ENCODE measurements around the gene RELN. TPM values are rescaled to one million over a fixed set of nuclear protein-coding genes. Genes with fewer than 3 reads are reported as not detected.

The RELN gene
- polyA plus RNA-seq, 2 donors = 0.10 to 0.65 TPM

DNA sequence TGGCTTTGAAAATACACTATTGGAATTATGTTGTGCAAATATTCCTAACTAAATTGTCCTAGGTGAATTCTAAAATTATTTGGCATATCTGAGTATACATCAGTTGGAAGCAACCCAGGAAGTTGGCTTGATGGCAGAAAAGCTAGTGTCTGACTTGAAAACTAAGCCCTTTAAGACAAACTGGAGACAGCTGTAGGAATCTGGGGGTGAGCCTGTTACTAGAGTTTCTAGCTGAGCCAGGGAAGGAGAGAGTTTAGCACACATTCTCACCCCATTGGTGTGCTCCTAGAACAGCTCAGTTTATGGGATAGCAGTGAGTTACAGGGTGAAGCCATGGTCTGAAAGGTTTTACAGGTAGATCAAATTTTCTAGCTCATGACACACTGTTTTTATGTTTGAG, 333.2 kb downstream of the RELN start:
- H3K9me3 ChIP-seq (ENCODE audit: control insufficient read depth in 2 of 2, insufficient read depth in 1 of 2, low read depth in 1 of 2, low read length in 1 of 2) = no peaks in the 10 kb centered on the region
- no peaks in the 10 kb centered on the region for H3K27me3 ChIP-seq (ENCODE audit: control insufficient read depth in 1 of 2, insufficient read depth in 2 of 2, low read length in 2 of 2)
- H3K36me3 ChIP-seq (ENCODE audit: control insufficient read depth in 2 of 2, insufficient read depth in 2 of 2, low read length in 1 of 2) = no peaks in the 10 kb centered on the region
- H3K4me3 ChIP-seq (ENCODE audit: low read depth in 1 of 2, low read length in 2 of 2) = no peak overlapping the region
- H3K4me1 ChIP-seq (ENCODE audit: control insufficient read depth in 2 of 2, insufficient read depth in 2 of 2, low read length in 1 of 2) = no peaks in the 10 kb centered on the region
- H3K27ac ChIP-seq (ENCODE audit: low read depth in 2 of 2, low read length in 1 of 2) = no peak overlapping the region

DNA sequence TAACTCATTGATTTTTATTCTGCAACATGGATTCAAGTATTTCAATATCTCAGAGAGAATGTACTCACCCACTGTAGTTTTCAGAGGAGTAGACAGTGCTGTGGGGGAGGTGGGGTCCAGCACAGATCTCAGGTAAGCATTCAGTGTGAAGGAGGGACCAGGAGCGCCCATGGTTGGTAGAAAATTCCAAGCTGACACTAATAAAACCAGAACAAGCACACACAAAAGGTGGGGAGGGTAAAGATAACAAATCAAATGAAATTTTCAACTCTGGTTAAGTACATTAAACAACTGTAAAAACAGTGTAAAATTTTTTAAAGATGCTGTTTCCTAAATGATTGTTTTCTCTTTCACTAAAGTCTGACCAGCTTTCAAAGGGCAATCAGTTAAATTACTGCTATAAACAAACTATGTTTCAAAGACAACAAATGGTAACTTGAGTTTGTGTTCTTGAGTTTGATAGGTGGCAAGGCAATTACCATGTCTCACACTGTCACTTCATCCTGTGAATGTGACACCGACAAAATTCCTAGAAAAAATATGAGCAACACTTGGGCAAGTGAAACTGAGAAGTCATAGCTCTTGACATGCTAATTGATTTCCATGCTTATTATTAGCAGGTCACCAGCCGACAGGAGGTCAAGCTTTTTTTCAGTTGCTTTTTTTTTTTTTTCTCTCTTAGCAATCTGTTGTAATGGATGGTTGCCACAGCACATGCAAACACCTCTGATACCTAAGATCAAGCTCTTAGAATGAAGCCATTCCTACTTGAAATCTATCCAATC, 337.7 kb downstream of the RELN start:
- Histone ChIP-seq H3K27ac (ENCODE audit: low read depth in 2 of 2, low read length in 1 of 2) (no peak overlapping the region), H3K4me3 (ENCODE audit: low read depth in 1 of 2, low read length in 2 of 2) (no peak overlapping the region), H3K27me3 (ENCODE audit: control insufficient read depth in 1 of 2, insufficient read depth in 2 of 2, low read length in 2 of 2) (no peaks in the 10 kb centered on the region), H3K9me3 (ENCODE audit: control insufficient read depth in 2 of 2, insufficient read depth in 1 of 2, low read depth in 1 of 2, low read length in 1 of 2) (no peaks in the 10 kb centered on the region), H3K4me1 (ENCODE audit: control insufficient read depth in 2 of 2, insufficient read depth in 2 of 2, low read length in 1 of 2) (no peaks in the 10 kb centered on the region), H3K36me3 (ENCODE audit: control insufficient read depth in 2 of 2, insufficient read depth in 2 of 2, low read length in 1 of 2) (no peaks in the 10 kb centered on the region)
- 16 to 22% methylated on average over 3 of the region's 3 CpGs for WGBS, 2 donors

DNA sequence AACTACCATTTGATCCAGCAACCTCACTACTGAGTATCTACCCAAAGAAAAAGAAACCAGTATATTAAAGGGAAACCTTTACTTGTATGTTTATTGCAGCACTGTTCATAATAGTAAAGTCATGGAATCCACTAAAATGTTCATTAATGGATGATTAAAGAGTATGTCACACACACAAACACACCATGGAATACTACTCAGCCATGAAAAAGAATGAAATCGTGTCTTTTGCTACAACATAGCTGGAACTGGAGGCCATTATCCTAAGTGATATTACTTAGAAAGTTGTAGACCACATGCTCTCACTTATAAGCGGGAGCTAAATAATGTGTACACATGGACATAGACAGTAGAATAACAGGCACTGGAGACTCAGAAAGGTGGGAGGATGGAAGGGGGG, 340.4 kb downstream of the RELN start:
- Histone ChIP-seq H3K27ac (ENCODE audit: low read depth in 2 of 2, low read length in 1 of 2) (no peak overlapping the region), H3K27me3 (ENCODE audit: control insufficient read depth in 1 of 2, insufficient read depth in 2 of 2, low read length in 2 of 2) (no peaks in the 10 kb centered on the region), H3K4me1 (ENCODE audit: control insufficient read depth in 2 of 2, insufficient read depth in 2 of 2, low read length in 1 of 2) (no peaks in the 10 kb centered on the region), H3K9me3 (ENCODE audit: control insufficient read depth in 2 of 2, insufficient read depth in 1 of 2, low read depth in 1 of 2, low read length in 1 of 2) (no peaks in the 10 kb centered on the region), H3K36me3 (ENCODE audit: control insufficient read depth in 2 of 2, insufficient read depth in 2 of 2, low read length in 1 of 2) (no peaks in the 10 kb centered on the region), H3K4me3 (ENCODE audit: low read depth in 1 of 2, low read length in 2 of 2) (no peak overlapping the region)
- WGBS, 2 donors = 89 to 92% methylated on average over 2 of the region's 2 CpGs

DNA sequence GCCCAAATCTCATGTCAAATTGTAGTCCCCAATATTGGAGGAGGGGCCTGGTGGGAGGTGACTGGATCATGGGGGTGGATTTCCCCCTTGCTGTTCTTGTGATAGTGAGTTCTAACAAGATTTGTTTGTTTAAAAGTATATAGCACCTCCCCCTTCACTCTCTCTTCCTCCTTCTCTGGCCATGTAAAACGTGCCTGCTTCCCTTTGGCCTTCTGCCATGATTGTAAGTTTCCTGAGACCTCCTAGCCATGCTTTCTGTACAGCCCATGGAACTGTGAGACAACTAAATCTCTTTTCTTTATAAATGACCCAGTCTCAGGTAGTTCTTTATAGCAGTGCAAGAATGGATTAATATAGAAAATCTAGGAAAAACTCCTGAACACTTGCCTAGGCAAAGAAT, 341.3 kb downstream of the RELN start:
- no peaks in the 10 kb centered on the region for H3K27me3 ChIP-seq (ENCODE audit: control insufficient read depth in 1 of 2, insufficient read depth in 2 of 2, low read length in 2 of 2)
- no peak overlapping the region for H3K27ac ChIP-seq (ENCODE audit: low read depth in 2 of 2, low read length in 1 of 2)
- H3K4me3 ChIP-seq (ENCODE audit: low read depth in 1 of 2, low read length in 2 of 2) = no peak overlapping the region
- 10 to 18% methylated on average over 1 of the region's 1 CpG for WGBS, 2 donors
- H3K36me3 ChIP-seq (ENCODE audit: control insufficient read depth in 2 of 2, insufficient read depth in 2 of 2, low read length in 1 of 2) = no peaks in the 10 kb centered on the region
- no peaks in the 10 kb centered on the region for H3K9me3 ChIP-seq (ENCODE audit: control insufficient read depth in 2 of 2, insufficient read depth in 1 of 2, low read depth in 1 of 2, low read length in 1 of 2)
- H3K4me1 ChIP-seq (ENCODE audit: control insufficient read depth in 2 of 2, insufficient read depth in 2 of 2, low read length in 1 of 2) = no peaks in the 10 kb centered on the region

DNA sequence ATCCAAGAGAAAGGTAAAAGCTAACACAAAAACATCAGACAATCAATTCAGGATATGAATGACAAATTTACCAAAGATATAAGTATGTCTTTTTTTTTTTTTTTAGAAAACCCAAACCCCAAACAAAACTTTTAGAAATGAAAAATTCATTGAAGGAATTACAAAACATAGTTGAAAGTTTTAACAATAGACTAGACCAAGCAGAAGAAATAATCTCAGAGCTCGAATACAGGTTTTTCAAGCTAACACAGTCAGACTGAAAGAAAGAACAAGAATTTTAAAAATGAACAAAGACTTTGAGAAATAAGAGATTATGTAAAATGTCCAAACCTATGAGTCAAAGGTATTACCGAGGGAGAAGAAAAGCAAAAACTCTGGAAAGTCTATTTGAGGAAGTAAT, 345.1 kb downstream of the RELN start:
- Histone ChIP-seq H3K9me3 (ENCODE audit: control insufficient read depth in 2 of 2, insufficient read depth in 1 of 2, low read depth in 1 of 2, low read length in 1 of 2) (no peaks in the 10 kb centered on the region), H3K4me3 (ENCODE audit: low read depth in 1 of 2, low read length in 2 of 2) (no peak overlapping the region), H3K27me3 (ENCODE audit: control insufficient read depth in 1 of 2, insufficient read depth in 2 of 2, low read length in 2 of 2) (no peaks in the 10 kb centered on the region), H3K27ac (ENCODE audit: low read depth in 2 of 2, low read length in 1 of 2) (no peak overlapping the region), H3K4me1 (ENCODE audit: control insufficient read depth in 2 of 2, insufficient read depth in 2 of 2, low read length in 1 of 2) (no peaks in the 10 kb centered on the region), H3K36me3 (ENCODE audit: control insufficient read depth in 2 of 2, insufficient read depth in 2 of 2, low read length in 1 of 2) (no peaks in the 10 kb centered on the region)
- WGBS, 2 donors = 78 to 87% methylated on average over 2 of the region's 2 CpGs

DNA sequence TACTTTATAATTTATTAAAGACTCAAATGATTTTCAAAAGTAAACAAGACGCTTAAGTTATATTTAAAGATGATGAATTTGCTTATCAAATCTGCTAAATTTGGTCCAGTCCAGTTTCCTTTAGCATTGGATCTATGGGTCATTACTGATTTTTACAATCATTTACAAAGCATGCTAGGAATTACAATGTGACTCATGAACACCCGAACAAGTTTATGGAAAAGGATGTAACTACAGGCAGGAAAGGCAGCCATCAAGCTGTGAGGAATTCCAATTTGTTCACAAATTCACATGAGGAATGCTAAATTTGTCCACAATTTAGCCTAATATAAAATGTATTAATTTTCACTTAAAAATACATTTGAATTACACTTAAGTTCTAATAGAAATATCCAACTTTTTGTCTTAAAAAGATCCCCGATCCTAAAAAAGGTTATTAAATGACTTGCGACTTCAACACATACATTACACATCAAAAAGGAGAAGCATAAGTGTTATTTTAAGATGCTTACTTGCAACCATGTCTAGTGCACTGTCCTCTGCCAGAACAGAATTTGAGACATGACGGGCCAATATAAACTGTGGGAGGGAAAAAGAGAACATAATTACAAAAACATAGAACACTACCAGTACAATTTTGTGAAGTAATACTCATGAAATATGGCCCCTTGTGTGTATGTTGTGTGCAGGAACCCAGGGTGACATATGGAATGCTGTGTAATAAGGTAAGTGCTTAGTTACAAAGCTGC, 349.3 kb downstream of the RELN start:
- H3K27me3 ChIP-seq (ENCODE audit: control insufficient read depth in 1 of 2, insufficient read depth in 2 of 2, low read length in 2 of 2) = no peaks in the 10 kb centered on the region
- H3K36me3 ChIP-seq (ENCODE audit: control insufficient read depth in 2 of 2, insufficient read depth in 2 of 2, low read length in 1 of 2) = no peaks in the 10 kb centered on the region
- no peak overlapping the region for H3K27ac ChIP-seq (ENCODE audit: low read depth in 2 of 2, low read length in 1 of 2)
- no peaks in the 10 kb centered on the region for H3K9me3 ChIP-seq (ENCODE audit: control insufficient read depth in 2 of 2, insufficient read depth in 1 of 2, low read depth in 1 of 2, low read length in 1 of 2)
- WGBS, 2 donors = 84 to 85% methylated on average over 5 of the region's 5 CpGs
- no peaks in the 10 kb centered on the region for H3K4me1 ChIP-seq (ENCODE audit: control insufficient read depth in 2 of 2, insufficient read depth in 2 of 2, low read length in 1 of 2)
- H3K4me3 ChIP-seq (ENCODE audit: low read depth in 1 of 2, low read length in 2 of 2) = no peak overlapping the region

DNA sequence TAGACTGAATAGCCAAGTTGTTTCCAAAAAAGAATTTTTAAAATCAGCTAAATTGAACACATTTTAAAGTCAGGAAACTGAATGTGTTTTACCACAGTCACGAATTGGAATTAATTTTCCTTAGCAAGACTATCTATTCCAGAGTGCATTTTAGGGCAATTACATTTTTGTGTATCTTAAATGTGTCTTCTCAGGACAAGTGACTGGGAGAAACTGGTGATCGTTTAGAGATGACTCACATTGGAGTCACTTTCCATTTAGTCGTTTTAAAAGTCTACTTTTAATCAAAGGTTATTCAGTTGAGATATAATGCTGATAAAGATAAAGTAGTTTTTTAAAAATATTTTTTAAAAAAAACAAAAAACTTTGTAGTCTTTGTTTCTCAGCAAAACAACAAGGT, 351.7 kb downstream of the RELN start:
- Histone ChIP-seq H3K36me3 (ENCODE audit: control insufficient read depth in 2 of 2, insufficient read depth in 2 of 2, low read length in 1 of 2) (no peaks in the 10 kb centered on the region), H3K4me3 (ENCODE audit: low read depth in 1 of 2, low read length in 2 of 2) (no peak overlapping the region), H3K27me3 (ENCODE audit: control insufficient read depth in 1 of 2, insufficient read depth in 2 of 2, low read length in 2 of 2) (no peaks in the 10 kb centered on the region), H3K4me1 (ENCODE audit: control insufficient read depth in 2 of 2, insufficient read depth in 2 of 2, low read length in 1 of 2) (no peaks in the 10 kb centered on the region), H3K27ac (ENCODE audit: low read depth in 2 of 2, low read length in 1 of 2) (no peak overlapping the region), H3K9me3 (ENCODE audit: control insufficient read depth in 2 of 2, insufficient read depth in 1 of 2, low read depth in 1 of 2, low read length in 1 of 2) (no peaks in the 10 kb centered on the region)
- WGBS, 2 donors = 50 to 53% methylated on average over 3 of the region's 3 CpGs

DNA sequence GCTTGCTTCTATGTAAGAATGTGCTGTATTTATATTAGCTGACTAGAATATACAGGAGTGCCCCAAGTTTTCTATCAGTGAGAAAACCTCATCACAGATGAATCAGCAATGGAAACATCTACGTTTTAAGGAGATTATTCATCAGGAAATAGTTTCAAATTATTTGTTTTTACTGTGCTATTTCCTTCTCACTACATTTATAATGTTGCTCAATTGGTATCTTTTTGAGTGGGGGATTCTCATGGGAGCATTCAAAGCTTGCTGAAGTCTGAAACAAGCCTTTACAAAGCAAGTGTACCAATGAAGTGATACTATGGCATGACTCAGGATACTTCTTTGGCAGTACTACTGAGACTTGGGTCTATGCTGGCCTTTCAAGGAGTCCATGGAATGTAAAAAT, 352.4 kb downstream of the RELN start:
- no peak overlapping the region for H3K27ac ChIP-seq (ENCODE audit: low read depth in 2 of 2, low read length in 1 of 2)
- 23 to 26% methylated on average over 1 of the region's 1 CpG for WGBS, 2 donors
- H3K4me3 ChIP-seq (ENCODE audit: low read depth in 1 of 2, low read length in 2 of 2) = no peak overlapping the region
- no peaks in the 10 kb centered on the region for H3K36me3 ChIP-seq (ENCODE audit: control insufficient read depth in 2 of 2, insufficient read depth in 2 of 2, low read length in 1 of 2)
- H3K9me3 ChIP-seq (ENCODE audit: control insufficient read depth in 2 of 2, insufficient read depth in 1 of 2, low read depth in 1 of 2, low read length in 1 of 2) = no peaks in the 10 kb centered on the region
- H3K4me1 ChIP-seq (ENCODE audit: control insufficient read depth in 2 of 2, insufficient read depth in 2 of 2, low read length in 1 of 2) = no peaks in the 10 kb centered on the region
- no peaks in the 10 kb centered on the region for H3K27me3 ChIP-seq (ENCODE audit: control insufficient read depth in 1 of 2, insufficient read depth in 2 of 2, low read length in 2 of 2)

DNA sequence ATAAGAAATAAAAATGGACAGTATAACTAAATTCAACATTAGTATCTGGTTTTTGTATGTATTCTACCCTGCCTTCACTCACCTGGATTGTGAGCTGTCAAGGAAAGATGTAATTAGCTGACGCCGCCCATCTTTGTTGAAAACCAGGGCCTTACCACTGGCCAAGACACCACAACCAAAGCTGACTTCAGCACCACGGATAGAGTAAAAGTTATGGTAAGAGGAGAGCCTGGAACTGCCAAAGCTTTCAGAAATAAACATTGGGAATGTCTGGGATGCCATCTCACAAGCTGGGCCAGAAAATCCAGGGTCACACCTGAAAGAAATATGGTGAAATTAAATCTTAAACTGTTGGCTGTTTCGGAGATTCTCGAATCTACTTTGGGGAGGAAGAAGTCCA, 353.3 kb downstream of the RELN start:
- no peaks in the 10 kb centered on the region for H3K27me3 ChIP-seq (ENCODE audit: control insufficient read depth in 1 of 2, insufficient read depth in 2 of 2, low read length in 2 of 2)
- H3K36me3 ChIP-seq (ENCODE audit: control insufficient read depth in 2 of 2, insufficient read depth in 2 of 2, low read length in 1 of 2) = no peaks in the 10 kb centered on the region
- H3K4me3 ChIP-seq (ENCODE audit: low read depth in 1 of 2, low read length in 2 of 2) = no peak overlapping the region
- no peak overlapping the region for H3K27ac ChIP-seq (ENCODE audit: low read depth in 2 of 2, low read length in 1 of 2)
- H3K4me1 ChIP-seq (ENCODE audit: control insufficient read depth in 2 of 2, insufficient read depth in 2 of 2, low read length in 1 of 2) = no peaks in the 10 kb centered on the region
- H3K9me3 ChIP-seq (ENCODE audit: control insufficient read depth in 2 of 2, insufficient read depth in 1 of 2, low read depth in 1 of 2, low read length in 1 of 2) = no peaks in the 10 kb centered on the region
- 69 to 73% methylated on average over 5 of the region's 5 CpGs for WGBS, 2 donors

DNA sequence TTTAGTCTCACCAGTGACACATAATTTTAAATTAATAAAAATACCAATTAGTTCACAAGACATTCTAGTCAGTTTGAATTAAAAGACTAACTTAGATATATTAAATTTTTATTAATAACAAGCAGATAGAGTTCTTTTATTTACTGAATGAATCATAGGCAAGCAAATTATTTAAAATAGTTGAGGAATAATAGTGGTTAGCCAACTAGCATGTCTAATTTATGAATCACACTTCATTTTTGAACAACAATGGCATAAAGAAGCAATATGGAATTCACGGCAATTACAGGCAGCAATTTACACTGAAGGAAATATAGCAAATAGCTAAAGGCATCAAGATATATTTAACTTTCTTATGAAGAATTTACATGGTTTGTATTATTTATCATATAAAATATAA, 356.5 kb downstream of the RELN start:
- 46 to 68% methylated on average over 1 of the region's 1 CpG for WGBS, 2 donors
- Histone ChIP-seq H3K27me3 (ENCODE audit: control insufficient read depth in 1 of 2, insufficient read depth in 2 of 2, low read length in 2 of 2) (no peaks in the 10 kb centered on the region), H3K9me3 (ENCODE audit: control insufficient read depth in 2 of 2, insufficient read depth in 1 of 2, low read depth in 1 of 2, low read length in 1 of 2) (no peaks in the 10 kb centered on the region)

More for the DNA sequence above, 356.5 kb downstream of the RELN start:
- Histone ChIP-seq H3K27ac (ENCODE audit: low read depth in 2 of 2, low read length in 1 of 2) (no peak overlapping the region), H3K4me3 (ENCODE audit: low read depth in 1 of 2, low read length in 2 of 2) (no peak overlapping the region), H3K4me1 (ENCODE audit: control insufficient read depth in 2 of 2, insufficient read depth in 2 of 2, low read length in 1 of 2) (no peaks in the 10 kb centered on the region), H3K36me3 (ENCODE audit: control insufficient read depth in 2 of 2, insufficient read depth in 2 of 2, low read length in 1 of 2) (no peaks in the 10 kb centered on the region)
